ENCODE results near the gene KRT71.

Gene KRT71

DNA sequence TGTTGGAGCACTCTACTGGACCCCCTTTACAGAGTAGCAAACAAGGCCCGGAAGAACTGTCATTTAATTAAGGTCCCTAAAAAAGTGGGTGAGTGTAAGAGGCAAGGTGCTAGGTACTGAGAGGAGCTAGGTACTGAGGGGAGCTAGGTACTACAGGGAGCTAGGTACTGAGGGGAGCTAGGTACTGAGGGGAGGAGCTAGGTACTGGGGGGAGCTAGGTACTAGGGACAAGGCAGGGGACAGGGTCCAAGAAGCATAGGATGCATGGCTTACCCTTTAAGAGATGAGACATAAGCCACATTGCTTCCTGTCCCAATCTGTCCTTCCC is 37.7 kb downstream of the KRT71 start:
- H3K79me2 ChIP-seq (ENCODE audit: insufficient read depth, low read length), result no peaks in the 10 kb centered on the region
- no peaks in the 10 kb centered on the region for H3K9me3 ChIP-seq (ENCODE audit: low read length)
- no peak overlapping the region for H2AFZ ChIP-seq (ENCODE audit: low read length)
- H3K27me3 ChIP-seq (ENCODE audit: insufficient read depth, low read length), result no peaks in the 10 kb centered on the region
- no peak overlapping the region for H3K27ac ChIP-seq (ENCODE audit: low read depth, low read length, poor library complexity, severe bottlenecking)
- no peak overlapping the region for H3K4me3 ChIP-seq (ENCODE audit: low read depth, low read length, poor library complexity, severe bottlenecking)
- no peak overlapping the region for H3K9ac ChIP-seq (ENCODE audit: low read length)
- H3K36me3 ChIP-seq (ENCODE audit: insufficient read depth, low read length), result no peaks in the 10 kb centered on the region
- no peaks in the 10 kb centered on the region for H3K9me2 ChIP-seq (ENCODE audit: low read depth, low read length)
- no peaks in the 10 kb centered on the region for H3K4me1 ChIP-seq (ENCODE audit: insufficient read depth, low read length, severe bottlenecking)
- H3K4me2 ChIP-seq (ENCODE audit: low read length), result no peak overlapping the region
- no peaks in the 10 kb centered on the region for H4K20me1 ChIP-seq (ENCODE audit: insufficient read depth, low read length)
- no peaks in the 10 kb centered on the region for H3F3A ChIP-seq (ENCODE audit: insufficient read depth, low read length)
- TF ChIP-seq, protein P1, sequence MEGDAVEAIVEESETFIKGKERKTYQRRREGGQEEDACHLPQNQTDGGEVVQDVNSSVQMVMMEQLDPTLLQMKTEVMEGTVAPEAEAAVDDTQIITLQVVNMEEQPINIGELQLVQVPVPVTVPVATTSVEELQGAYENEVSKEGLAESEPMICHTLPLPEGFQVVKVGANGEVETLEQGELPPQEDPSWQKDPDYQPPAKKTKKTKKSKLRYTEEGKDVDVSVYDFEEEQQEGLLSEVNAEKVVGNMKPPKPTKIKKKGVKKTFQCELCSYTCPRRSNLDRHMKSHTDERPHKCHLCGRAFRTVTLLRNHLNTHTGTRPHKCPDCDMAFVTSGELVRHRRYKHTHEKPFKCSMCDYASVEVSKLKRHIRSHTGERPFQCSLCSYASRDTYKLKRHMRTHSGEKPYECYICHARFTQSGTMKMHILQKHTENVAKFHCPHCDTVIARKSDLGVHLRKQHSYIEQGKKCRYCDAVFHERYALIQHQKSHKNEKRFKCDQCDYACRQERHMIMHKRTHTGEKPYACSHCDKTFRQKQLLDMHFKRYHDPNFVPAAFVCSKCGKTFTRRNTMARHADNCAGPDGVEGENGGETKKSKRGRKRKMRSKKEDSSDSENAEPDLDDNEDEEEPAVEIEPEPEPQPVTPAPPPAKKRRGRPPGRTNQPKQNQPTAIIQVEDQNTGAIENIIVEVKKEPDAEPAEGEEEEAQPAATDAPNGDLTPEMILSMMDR (IDR thresholded peaks at IDR 0.05; ENCODE audit: low read length), result no peak
- TF ChIP-seq EZH2 (IDR thresholded peaks at IDR 0.05; ENCODE audit: borderline replicate concordance, low read length), result no peak

GRCh38 chr12:52514471-52515318 is 38.2 kb downstream of the KRT71 start:
- no peaks in the 10 kb centered on the region for H3K9me3 ChIP-seq (ENCODE audit: low read length)
- H2AFZ ChIP-seq (ENCODE audit: low read length), result no peak overlapping the region
- H3K4me1 ChIP-seq (ENCODE audit: insufficient read depth, low read length, severe bottlenecking), result no peaks in the 10 kb centered on the region
- H3K9me2 ChIP-seq (ENCODE audit: low read depth, low read length), result no peaks in the 10 kb centered on the region
- TF ChIP-seq EZH2 (IDR thresholded peaks at IDR 0.05; ENCODE audit: borderline replicate concordance, low read length), result no peak
- TF ChIP-seq, protein P1 (IDR thresholded peaks at IDR 0.05; ENCODE audit: low read length), result no peak
- H4K20me1 ChIP-seq (ENCODE audit: insufficient read depth, low read length), result no peaks in the 10 kb centered on the region
- H3K9ac ChIP-seq (ENCODE audit: low read length), result no peak overlapping the region
- no peaks in the 10 kb centered on the region for H3K36me3 ChIP-seq (ENCODE audit: insufficient read depth, low read length)
- H3K27ac ChIP-seq (ENCODE audit: low read depth, low read length, poor library complexity, severe bottlenecking), result no peak overlapping the region
- no peaks in the 10 kb centered on the region for H3K27me3 ChIP-seq (ENCODE audit: insufficient read depth, low read length)
- H3K79me2 ChIP-seq (ENCODE audit: insufficient read depth, low read length), result no peaks in the 10 kb centered on the region
- no peaks in the 10 kb centered on the region for H3F3A ChIP-seq (ENCODE audit: insufficient read depth, low read length)
- no peak overlapping the region for H3K4me2 ChIP-seq (ENCODE audit: low read length)
- H3K4me3 ChIP-seq (ENCODE audit: low read depth, low read length, poor library complexity, severe bottlenecking), result no peak overlapping the region

DNA sequence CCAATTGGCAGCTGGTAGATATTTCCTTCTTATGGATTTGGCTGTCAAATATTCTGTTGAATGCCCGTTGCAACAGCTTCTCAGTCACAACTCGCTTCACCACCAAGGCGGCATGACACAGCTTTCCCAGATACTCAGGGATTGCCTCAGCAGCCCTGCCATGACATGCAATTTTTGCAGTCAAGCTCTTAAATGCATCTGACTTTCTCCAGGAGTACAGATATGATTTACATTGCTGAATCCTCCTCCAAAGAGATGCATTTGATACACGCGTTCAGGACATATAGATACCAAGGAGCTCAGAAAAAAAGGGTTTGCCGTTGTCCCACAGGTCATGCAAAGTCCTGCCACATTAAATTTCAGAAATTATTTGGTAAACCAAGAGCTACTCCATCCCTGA is 39.2 kb downstream of the KRT71 start:
- Histone ChIP-seq H3K79me2 (ENCODE audit: insufficient read depth, low read length) (no peaks in the 10 kb centered on the region), H4K20me1 (ENCODE audit: insufficient read depth, low read length) (no peaks in the 10 kb centered on the region), H3K4me2 (ENCODE audit: low read length) (no peak overlapping the region), H2AFZ (ENCODE audit: low read length) (no peak overlapping the region), H3F3A (ENCODE audit: insufficient read depth, low read length) (no peaks in the 10 kb centered on the region), H3K9ac (ENCODE audit: low read length) (no peak overlapping the region), H3K9me3 (ENCODE audit: low read length) (no peaks in the 10 kb centered on the region), H3K27me3 (ENCODE audit: insufficient read depth, low read length) (no peaks in the 10 kb centered on the region), H3K4me1 (ENCODE audit: insufficient read depth, low read length, severe bottlenecking) (no peaks in the 10 kb centered on the region), H3K9me2 (ENCODE audit: low read depth, low read length) (no peaks in the 10 kb centered on the region), H3K27ac (ENCODE audit: low read depth, low read length, poor library complexity, severe bottlenecking) (no peak overlapping the region), H3K36me3 (ENCODE audit: insufficient read depth, low read length) (no peaks in the 10 kb centered on the region), H3K4me3 (ENCODE audit: low read depth, low read length, poor library complexity, severe bottlenecking) (no peak overlapping the region)
- TF ChIP-seq, protein P1 (IDR thresholded peaks at IDR 0.05; ENCODE audit: low read length), result no peak
- no peak for TF ChIP-seq EZH2 (IDR thresholded peaks at IDR 0.05; ENCODE audit: borderline replicate concordance, low read length)

Data from OCI-LY1 (cell line).